ENCODE results near the gene CDKN1C. TPM values are rescaled to one million over a fixed set of nuclear protein-coding genes. Genes with fewer than 3 reads are reported as not detected.

Gene CDKN1C
- total and polyA plus RNA-seq, 2 of the 8 experiments (the other 6 are each of a cell fraction or from before 2014, with no cell fraction given), result 12.8 to 14.1 TPM

DNA sequence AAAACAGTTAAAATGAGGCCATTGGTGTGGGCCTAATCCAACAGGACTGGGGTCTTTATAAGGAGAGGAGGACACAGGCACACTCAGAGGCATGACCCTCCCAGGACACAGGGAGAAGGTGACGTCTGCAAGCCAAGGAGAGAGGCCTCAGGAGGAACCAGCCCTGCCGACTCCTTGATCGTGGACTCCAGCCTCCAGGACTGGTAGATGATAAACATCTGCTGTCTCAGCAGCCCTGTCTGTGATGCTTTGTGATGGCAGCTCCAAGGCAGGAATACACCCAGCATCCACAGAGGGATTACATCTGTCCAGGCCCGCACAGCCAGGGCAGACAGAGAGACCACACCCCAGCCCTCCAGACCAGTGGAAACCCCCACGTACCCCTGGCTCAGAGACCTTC lies 18.4 kb downstream of the CDKN1C start:
- H3K4me2 ChIP-seq (ENCODE audit: insufficient read depth in 1 of 2, low read depth in 2 of 2, low read length in 2 of 2), result peak overlapping the region in 1 of 2 experiments; percentile 67; a peak in 1 of 4 replicates

More for the DNA sequence above, 18.4 kb downstream of the CDKN1C start:
- peak overlapping the region; percentile 48; the same call in 1 of the 2 replicates for H2BK20ac ChIP-seq (ENCODE audit: low read length)
- ChIA-PET CTCF (ENCODE audit: partially characterized antibody) (interaction anchor here (0.7 to 1.5 kb wide), 2 partner anchors 10 to 144 kb away, joined by 5 read pairs; no protein-coding TSS in a partner anchor), POLR2A (ENCODE audit: partially characterized antibody) (interaction anchor here (0.9 kb wide), 1 partner anchor 167 kb away, joined by 3 read pairs; the partner anchor contains the start of gene KCNQ1OT1)
- H2BK120ac ChIP-seq (replicated peaks; ENCODE audit: low read depth, low read length), result no peak overlapping the region
- no peak overlapping the region for H4K8ac ChIP-seq (ENCODE audit: extremely low read depth, insufficient read depth, low read length)
- H3K27ac ChIP-seq (ENCODE audit: low read depth, low read length), result no peak overlapping the region
- no peak overlapping the region for H3K23ac ChIP-seq (ENCODE audit: insufficient read length)
- H3K4ac ChIP-seq (replicated peaks; ENCODE audit: insufficient read length, low read depth, low read length), result no peak overlapping the region
- H3K36me3 ChIP-seq (ENCODE audit: control insufficient read depth in 2 of 4, insufficient read depth in 4 of 4, low read length in 3 of 4), result peaks cover 0 to 4% (median 0%) of the 10 kb centered on the region in 4 experiments; a peak in 1 of 8 replicates
- no peak overlapping the region for H2BK5ac ChIP-seq (ENCODE audit: low read depth, low read length)
- 0 out of 2 replicates have a peak overlapping the region, but pooled peaks have one; percentile 16 for H2BK15ac ChIP-seq (ENCODE audit: low read length)
- FAIRE-seq (no peak), DNase-seq (ENCODE audit: low read depth in 1 of 2, low spot score in 2 of 2) (no peak)
- no peak for TF ChIP-seq SIN3A (conservative IDR thresholded peaks at IDR 0.05 in 1 of 2, IDR thresholded peaks at IDR 0.05 in 1 of 2; ENCODE audit: low read depth in 1 of 2, low read length in 2 of 2)
- TF ChIP-seq, protein P1, sequence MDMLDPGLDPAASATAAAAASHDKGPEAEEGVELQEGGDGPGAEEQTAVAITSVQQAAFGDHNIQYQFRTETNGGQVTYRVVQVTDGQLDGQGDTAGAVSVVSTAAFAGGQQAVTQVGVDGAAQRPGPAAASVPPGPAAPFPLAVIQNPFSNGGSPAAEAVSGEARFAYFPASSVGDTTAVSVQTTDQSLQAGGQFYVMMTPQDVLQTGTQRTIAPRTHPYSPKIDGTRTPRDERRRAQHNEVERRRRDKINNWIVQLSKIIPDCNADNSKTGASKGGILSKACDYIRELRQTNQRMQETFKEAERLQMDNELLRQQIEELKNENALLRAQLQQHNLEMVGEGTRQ (IDR thresholded peaks at IDR 0.05; ENCODE audit: low read length), result no peak
- no peak for TF ChIP-seq BCL11A (IDR thresholded peaks at IDR 0.05; ENCODE audit: low read depth in 2 of 2, low read length in 2 of 2)
- no peak for TF ChIP-seq CBX5 (IDR thresholded peaks at IDR 0.05; ENCODE audit: low read depth, low read length)
- TF ChIP-seq POLR2A (IDR thresholded peaks at IDR 0.05; ENCODE audit: control extremely low read depth in 1 of 2, low read depth in 2 of 2, low read length in 2 of 2), result no peak
- TF ChIP-seq POLR2AphosphoS5 (IDR thresholded peaks at IDR 0.05; ENCODE audit: low read depth, low read length), result no peak
- TF ChIP-seq ZNF274 (IDR thresholded peaks at IDR 0.05; ENCODE audit: borderline replicate concordance, extremely low read depth, low read length), result no peak
- no peak for TF ChIP-seq SP2 (IDR thresholded peaks at IDR 0.05; ENCODE audit: low read length)
- TF ChIP-seq SP1 (IDR thresholded peaks at IDR 0.05; ENCODE audit: low read depth, low read length), result no peak
- TF ChIP-seq TAF1 (IDR thresholded peaks at IDR 0.05; ENCODE audit: low read depth, low read length), result no peak
- no peak overlapping the region for H4K5ac ChIP-seq (ENCODE audit: insufficient read length, low read depth, low read length)
- no peak overlapping the region for H3K18ac ChIP-seq (ENCODE audit: extremely low read depth, low read length)
- no peak overlapping the region for H3K14ac ChIP-seq (ENCODE audit: insufficient read length)
- peaks cover 4 to 39% (median 22%) of the 10 kb centered on the region in 4 experiments for H3K4me1 ChIP-seq (replicated peaks in 1 of 4; ENCODE audit: control insufficient read depth in 3 of 4, insufficient read depth in 4 of 4, low read length in 3 of 4)
- WGBS, 2 experiments (ENCODE audit: extremely low coverage in 1 of 2, insufficient coverage in 1 of 2, insufficient read length in 1 of 2, insufficient replicate concordance in 2 of 2, low coverage in 1 of 2, low lambda C conversion rate in 2 of 2, missing lambda C conversion rate in 1 of 2), result 93% methylated on average over 5 of the region's 5 CpGs; no CpG with 5 or more reads in 1 of the 2 experiments
- no peaks in the 10 kb centered on the region for H3K79me2 ChIP-seq (ENCODE audit: control insufficient read depth in 1 of 2, insufficient read depth in 2 of 2, low read length in 2 of 2)
- H4K20me1 ChIP-seq (replicated peaks in 1 of 2; ENCODE audit: control insufficient read depth in 1 of 2, insufficient read depth in 2 of 2, low read length in 2 of 2), result no peaks in the 10 kb centered on the region
- H2AFZ ChIP-seq (ENCODE audit: low read length), result no peak overlapping the region
- H3K9ac ChIP-seq (replicated peaks in 1 of 4; ENCODE audit: extremely low read depth in 1 of 4, low read depth in 3 of 4, low read length in 3 of 4), result no peak overlapping the region
- peaks cover 5% of the 10 kb centered on the region; the same call in 1 of the 2 replicates for H3K23me2 ChIP-seq (ENCODE audit: low read depth, low read length)
- 0 out of 2 replicates have a peak overlapping the region, but pooled peaks have one; percentile 65 for H2AK5ac ChIP-seq (ENCODE audit: low read depth, low read length)
- H3K9me3 ChIP-seq (ENCODE audit: insufficient read depth in 2 of 2, low read depth in 1 of 2, low read length in 1 of 2), result peaks cover 8 to 10% of the 10 kb centered on the region in 2 experiments; a peak in 2 of 4 replicates
- H3K79me1 ChIP-seq (ENCODE audit: low read depth, low read length), result no peaks in the 10 kb centered on the region
- no peak overlapping the region for H3K4me3 ChIP-seq (ENCODE audit: extremely low read depth in 1 of 4, insufficient read depth in 2 of 4, low read depth in 3 of 4, low read length in 4 of 4)
- no peak overlapping the region for H3K56ac ChIP-seq (replicated peaks; ENCODE audit: insufficient read length, low read depth, low read length)
- H3K27me3 ChIP-seq (replicated peaks in 1 of 4; ENCODE audit: control insufficient read depth in 3 of 4, extremely low read depth in 1 of 4, insufficient read depth in 3 of 4, low read length in 3 of 4), result peaks cover 42 to 87% (median 79%) of the 10 kb centered on the region in 4 experiments
- H2BK12ac ChIP-seq (ENCODE audit: low read depth, low read length), result peak overlapping the region; percentile 87; the same call in 1 of the 2 replicates
- no peak overlapping the region for H4K91ac ChIP-seq (replicated peaks; ENCODE audit: insufficient read length, low read length)

Measured in H1 (cell line).